GM10266 (cell line): ENCODE results near the gene METTL16.

ENCODE experiments used
- DNase-seq: peaks from one replicate; pipeline ENCODE4 v3.0.0; 2012; ENCODE audit errors: extremely low spot score
- CTCF ChIP-seq: IDR thresholded peaks from 2 replicates; pipeline ENCODE4 v1.5.1; 2012; ENCODE audit warnings: mild to moderate bottlenecking, low read depth; ENCODE audit not compliant: control insufficient read depth, insufficient read depth; ENCODE audit errors: missing control alignments

METTL16 gene

GRCh38 chr17:2436316-2436905 is 75.3 kb downstream of the METTL16 start:
- no peak for DNase-seq
- TF ChIP-seq CTCF: no peak

- no peak for DNase-seq
- TF ChIP-seq CTCF: no peak
Measured at GRCh38 chr17:2435862-2436261, 75.8 kb downstream of the METTL16 start.

GRCh38 chr17:2435181-2435741 is 76.4 kb downstream of the METTL16 start:
- DNase-seq: no peak
- TF ChIP-seq CTCF: no peak

- no peak for DNase-seq
Measured at GRCh38 chr17:2433696-2434095, 78.0 kb downstream of the METTL16 start.

GRCh38 chr17:2427910-2428309 is 83.8 kb downstream of the METTL16 start:
- DNase-seq: no peak
- no peak for TF ChIP-seq CTCF

More at GRCh38 chr17:2433696-2434095, 78.0 kb downstream of the METTL16 start:
- no peak for TF ChIP-seq CTCF

- no peak for TF ChIP-seq CTCF
- DNase-seq: no peak
Measured at GRCh38 chr17:2427215-2427614, 84.5 kb downstream of the METTL16 start.

GRCh38 chr17:2423271-2423670 is 88.4 kb downstream of the METTL16 start:
- no peak for TF ChIP-seq CTCF
- DNase-seq: no peak
